NB4 (cell line): Measurements from ENCODE around the gene AKR1E2.

Source experiments
- POLR2A ChIP-seq: IDR thresholded peaks from 2 replicates; pipeline ENCODE4 v1.6.1; 2011; ENCODE audit warnings: mild to moderate bottlenecking; ENCODE audit not compliant: insufficient read length; ENCODE audit errors: extremely low read depth
- TF ChIP-seq, protein P1 (sequence below): IDR thresholded peaks from one replicate; pipeline ENCODE4 v1.5.1; 2012; ENCODE audit warnings: low read depth, low read length
- TF ChIP-seq, protein P2 (sequence below): IDR thresholded peaks from 2 replicates; pipeline ENCODE4 v1.6.1; 2011; ENCODE audit warnings: low read depth, low read length

DNA sequence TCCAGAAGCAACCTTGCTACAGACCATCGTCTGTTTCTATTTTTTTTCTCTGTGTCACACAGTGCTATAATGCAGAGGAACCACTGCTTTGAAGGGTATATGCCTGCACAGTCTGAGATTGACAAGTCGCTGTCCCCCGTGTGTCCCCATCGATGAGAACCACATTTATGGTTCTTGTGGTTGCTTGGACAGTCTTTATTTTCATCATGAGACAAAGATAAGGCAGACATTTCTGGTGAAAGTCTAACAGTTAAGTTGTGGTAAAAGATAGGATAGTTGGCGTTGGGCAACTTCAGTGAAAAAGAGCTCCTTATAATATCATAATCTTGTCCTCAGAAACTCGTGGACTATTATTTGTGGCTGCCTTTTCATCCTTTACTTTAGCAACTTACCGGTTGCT lies 6.3 kb upstream of the AKR1E2 start:
- TF ChIP-seq, protein P1, sequence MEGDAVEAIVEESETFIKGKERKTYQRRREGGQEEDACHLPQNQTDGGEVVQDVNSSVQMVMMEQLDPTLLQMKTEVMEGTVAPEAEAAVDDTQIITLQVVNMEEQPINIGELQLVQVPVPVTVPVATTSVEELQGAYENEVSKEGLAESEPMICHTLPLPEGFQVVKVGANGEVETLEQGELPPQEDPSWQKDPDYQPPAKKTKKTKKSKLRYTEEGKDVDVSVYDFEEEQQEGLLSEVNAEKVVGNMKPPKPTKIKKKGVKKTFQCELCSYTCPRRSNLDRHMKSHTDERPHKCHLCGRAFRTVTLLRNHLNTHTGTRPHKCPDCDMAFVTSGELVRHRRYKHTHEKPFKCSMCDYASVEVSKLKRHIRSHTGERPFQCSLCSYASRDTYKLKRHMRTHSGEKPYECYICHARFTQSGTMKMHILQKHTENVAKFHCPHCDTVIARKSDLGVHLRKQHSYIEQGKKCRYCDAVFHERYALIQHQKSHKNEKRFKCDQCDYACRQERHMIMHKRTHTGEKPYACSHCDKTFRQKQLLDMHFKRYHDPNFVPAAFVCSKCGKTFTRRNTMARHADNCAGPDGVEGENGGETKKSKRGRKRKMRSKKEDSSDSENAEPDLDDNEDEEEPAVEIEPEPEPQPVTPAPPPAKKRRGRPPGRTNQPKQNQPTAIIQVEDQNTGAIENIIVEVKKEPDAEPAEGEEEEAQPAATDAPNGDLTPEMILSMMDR = no peak
- TF ChIP-seq POLR2A = no peak
- TF ChIP-seq, protein P2, sequence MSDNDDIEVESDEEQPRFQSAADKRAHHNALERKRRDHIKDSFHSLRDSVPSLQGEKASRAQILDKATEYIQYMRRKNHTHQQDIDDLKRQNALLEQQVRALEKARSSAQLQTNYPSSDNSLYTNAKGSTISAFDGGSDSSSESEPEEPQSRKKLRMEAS = no peak
